HG03469 (cell line): ENCODE data around the gene USP8.
"Not testable (repeated sequence)": the region's sequence is repeated elsewhere in the genome, so short reads cannot be mapped to it uniquely, and the experiment has no call there.

Source experiments
- ATAC-seq: cut with Tn5 transposase; IDR thresholded peaks from one replicate; pipeline ENCODE4 v1.9.1; 2021; ENCODE audit warnings: mild to moderate bottlenecking, moderate library complexity, moderate number of reproducible peaks; ENCODE audit not compliant: unreplicated experiment

The USP8 gene

DNA sequence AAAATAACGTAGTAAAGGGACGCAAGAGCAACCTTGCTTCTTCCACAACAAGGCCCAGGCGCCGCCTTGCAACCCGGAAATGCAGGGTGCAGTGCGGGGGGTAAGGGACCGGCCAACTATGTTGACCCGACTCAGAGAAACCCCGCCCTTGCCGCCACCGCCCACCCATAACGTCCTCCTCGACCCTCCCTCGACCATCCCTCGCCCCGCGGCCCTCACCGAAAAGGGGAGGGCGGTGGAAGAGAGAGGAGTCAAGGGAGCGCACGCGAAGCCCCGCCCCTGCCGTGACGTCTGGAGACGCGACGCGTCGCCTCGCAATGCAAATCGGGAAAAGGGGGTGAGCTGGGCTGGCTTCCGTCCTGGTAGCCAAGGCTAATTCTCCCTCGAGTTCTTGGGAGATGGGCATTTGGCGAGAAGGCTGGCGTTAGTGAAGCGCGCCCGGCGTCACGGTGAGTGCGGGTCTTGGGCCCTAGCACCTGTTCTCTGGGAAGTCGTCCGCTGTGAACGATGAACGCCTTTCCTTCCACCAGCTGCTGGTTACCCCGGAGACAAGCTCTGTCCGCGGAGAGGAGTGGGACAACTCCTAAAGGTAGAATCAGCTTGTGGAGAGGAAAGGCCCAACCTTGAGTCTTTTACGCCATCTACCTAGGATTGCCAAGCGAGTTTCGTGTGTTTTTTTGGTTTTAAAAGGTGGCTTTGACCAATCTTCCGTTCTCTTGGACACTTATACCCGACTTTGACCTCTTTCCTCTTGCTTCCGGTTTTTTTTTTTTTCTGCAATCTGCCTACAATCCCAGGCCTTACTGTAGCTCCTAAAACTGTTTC is at the start of gene USP8:
Gene USP8 (plus strand): TSS at position 340 of the 825 bp plus-strand sequence. CDS start 14,669 bp downstream, outside the sequence.
- ATAC-seq, result peak; percentile 92

DNA sequence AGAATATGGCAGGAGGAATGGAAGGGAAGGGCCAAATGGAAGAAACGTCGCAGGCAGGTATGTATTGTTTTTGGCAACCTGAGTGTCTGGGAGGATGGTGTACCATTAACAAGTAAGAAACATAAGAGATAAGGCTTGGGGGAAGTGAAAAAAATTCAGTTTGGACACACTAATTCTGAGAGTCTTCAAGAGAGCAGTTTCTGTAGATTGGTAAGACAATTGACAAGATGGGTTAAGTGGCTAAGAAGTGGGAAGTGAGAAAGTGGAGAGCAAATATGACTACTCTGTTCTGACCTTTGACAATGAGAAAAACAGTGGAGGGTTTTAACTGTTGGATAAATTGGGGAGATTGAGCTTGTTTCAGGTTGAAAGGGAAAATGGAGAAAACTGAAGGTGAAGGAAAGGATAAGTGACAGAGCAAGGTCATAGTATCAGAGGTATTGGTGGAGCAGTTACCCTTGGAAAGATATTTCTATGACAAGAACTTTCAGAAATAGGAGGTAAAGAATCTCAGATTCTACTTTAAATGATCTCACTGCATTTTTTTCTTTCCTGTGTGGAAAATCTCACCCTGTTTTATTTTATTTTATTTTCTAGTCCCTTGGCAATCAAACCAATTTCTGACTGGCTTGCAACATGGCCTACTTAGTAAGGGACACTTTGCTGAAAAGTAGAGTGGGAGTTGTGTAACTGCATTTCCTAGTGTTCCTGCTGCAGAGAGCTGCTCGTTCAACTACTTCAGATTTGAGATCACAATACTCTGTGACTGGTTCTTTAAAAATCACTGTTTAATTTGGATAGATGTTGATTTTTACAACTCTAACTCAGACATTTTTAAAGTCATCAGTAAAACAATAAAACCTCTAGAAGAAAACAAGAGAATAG is 46.1 kb upstream of the USP8 start:
- ATAC-seq, result peak; percentile 100

DNA sequence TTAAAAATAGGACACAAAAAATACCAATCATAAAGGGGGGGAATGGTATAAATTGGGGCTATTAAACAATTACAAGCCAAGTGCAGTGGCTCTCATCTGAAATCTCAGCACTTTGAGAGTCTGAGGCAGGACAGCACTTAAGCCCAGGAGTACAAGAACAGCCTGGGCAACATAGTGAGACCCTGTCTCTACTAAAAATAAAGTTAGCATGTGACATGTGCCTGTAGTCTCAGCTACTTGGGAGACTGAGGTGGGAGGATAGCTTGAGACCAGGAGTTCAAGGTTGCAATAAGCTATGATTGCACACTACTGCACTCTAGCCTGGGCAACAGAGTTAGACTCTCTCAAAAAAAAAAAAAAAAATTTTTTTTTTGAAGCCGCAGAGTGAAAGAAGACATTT is 45.4 kb upstream of the USP8 start:
- no peak for ATAC-seq

GRCh38 chr15:50379413-50379812 is 44.8 kb upstream of the USP8 start:
- not testable (repeated sequence) for ATAC-seq

- ATAC-seq, result no peak
Measured at GRCh38 chr15:50380089-50380488, 44.1 kb upstream of the USP8 start.

- no peak for ATAC-seq
Measured at GRCh38 chr15:50381438-50381837, 42.8 kb upstream of the USP8 start.

DNA sequence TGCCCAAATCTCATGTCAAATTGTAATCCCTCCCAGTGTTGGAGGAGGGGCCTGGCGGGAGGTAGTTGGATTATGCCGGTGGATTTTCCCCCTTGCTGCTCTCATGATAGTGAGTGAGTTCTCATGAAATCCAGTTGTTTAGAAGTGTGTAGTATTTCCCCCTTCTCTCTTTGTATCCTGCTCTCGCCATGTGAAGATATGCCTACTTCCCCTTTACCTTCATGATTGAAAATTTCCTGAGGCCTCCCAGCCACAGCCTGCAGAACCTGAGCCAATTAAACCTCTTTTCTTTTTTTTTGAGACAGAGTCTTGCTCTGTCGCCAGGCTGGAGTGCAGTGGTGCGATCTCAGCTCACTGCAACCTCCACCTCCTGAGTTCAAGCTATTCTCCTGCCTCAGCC is 41.8 kb upstream of the USP8 start:
- not testable (repeated sequence) for ATAC-seq

DNA sequence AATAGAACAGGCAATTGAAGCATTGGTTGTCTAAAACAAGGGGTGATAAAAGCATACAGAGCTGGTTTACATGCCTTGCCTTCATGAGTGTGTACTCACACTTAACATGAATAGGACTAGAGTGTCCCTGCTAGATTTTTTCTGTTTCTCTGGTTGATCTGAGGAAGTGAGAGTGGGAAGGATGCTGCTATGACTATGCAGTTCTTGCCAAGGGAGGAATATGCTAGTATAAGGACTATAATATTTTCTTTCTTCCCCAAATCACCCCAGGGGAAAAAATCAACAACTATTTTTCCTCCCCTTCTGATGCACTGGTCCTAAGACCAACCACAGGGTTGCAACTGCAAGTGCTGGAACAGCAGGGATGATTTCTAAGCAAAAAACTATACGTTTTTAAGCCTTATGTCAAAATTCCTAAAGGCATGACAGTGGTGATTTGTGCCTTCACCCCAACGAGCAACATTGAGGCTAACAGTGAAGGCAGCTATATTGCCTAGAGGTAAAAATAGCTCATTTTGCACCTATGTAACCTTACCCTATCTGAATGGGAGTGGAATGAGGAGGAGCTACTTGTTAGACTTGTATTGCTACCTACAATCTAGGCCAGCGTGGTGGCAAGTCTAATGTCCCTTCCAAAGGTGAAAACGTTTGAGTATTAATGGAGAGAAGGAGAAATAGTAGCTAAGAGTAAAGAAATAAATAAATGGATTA is 33.5 kb upstream of the USP8 start:
- peak; percentile 57 for ATAC-seq

- ATAC-seq, result not testable (repeated sequence)
Measured at GRCh38 chr15:50391561-50391960, 32.6 kb upstream of the USP8 start.

DNA sequence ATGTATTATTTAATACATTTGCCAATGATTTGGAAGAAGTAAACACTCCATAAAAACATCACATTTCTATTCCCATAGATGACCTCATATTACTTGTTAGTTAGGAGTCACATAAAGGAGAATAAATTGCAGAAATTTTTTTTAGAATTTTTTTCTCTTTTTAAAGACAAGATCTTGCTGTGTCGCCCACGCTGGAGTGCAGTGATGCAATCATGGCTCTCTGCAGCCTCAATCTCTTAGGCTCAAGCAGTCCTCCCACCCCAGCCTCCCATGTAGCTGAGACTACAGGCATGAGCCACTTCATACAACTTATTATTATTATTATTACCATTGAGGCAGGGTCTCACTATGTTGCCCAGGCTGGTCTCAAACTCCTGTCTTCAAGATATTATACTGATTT is 12.3 kb upstream of the USP8 start:
- ATAC-seq, result no peak

GRCh38 chr15:50414624-50415023 is 9.6 kb upstream of the USP8 start:
- ATAC-seq, result no peak

GRCh38 chr15:50415752-50416404 is 8.3 kb upstream of the USP8 start:
- ATAC-seq, result no peak

DNA sequence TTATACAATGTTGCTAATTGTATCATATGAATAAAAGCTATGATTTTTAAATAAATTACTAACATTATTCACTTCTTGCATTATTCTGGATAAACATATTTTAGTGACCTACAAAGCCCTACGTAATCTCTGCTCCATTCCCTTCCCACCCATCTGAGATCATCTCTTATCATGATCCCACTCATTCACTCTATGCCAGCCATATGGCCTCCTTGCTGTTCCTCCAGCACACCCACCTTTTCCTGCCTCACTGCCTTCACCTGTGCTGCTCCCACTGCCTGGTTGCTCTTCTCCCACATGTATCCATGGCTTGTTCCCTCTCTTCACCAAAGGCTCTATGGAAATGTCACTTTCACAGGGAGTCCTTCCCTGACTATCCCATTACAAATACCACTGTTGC is 7.3 kb upstream of the USP8 start:
- ATAC-seq, result no peak

DNA sequence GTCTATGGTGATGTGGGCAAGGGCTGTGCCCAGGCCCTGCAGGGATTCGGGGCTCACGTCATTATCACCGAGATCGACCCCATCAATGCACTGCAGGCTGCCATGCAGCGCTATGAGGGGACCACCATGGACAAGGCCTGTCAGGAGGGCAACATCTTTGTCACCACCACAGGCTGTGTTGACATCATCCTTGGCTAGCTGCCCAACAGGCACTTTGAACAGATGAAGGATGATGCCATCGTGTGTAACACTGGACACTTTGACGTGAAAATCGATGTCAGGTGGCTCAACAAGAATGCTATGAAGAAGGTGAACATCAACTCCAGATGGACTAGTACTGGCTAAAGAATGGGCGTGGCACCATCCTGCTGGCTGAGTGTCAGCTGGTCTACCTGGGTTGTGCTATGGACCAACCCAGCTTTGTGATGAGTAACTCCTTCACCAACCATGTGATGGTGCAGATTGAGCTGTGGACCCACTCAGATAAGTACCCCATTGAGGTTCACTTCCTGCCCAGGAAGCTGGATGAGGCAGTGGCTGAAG is 6.1 kb upstream of the USP8 start:
- ATAC-seq, result no peak

- ATAC-seq, result no peak
Measured at GRCh38 chr15:50425219-50425618, 1.0 kb downstream of the USP8 start.

GRCh38 chr15:50425678-50426246 is 1.6 kb downstream of the USP8 start:
- ATAC-seq, result not testable (repeated sequence)

DNA sequence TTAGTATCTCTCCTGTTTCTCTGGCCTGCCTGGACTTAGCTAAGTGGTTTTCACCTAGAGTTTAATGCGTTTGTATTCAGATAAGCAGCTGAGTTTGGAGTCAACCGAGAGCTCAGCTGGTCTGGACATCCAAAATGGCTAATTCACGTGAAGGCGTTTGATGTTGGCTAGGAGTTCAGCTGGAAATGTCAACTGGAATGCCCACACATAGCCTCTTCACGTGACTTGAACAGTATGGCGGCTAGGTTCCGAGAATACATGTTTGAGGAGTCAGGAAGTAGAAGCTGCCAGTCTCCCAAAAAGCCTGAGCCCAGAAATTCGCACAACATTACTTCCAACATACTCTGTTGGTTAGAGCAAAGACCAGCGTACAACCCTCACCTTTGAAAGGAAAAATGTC is 2.2 kb downstream of the USP8 start:
- ATAC-seq, result no peak

DNA sequence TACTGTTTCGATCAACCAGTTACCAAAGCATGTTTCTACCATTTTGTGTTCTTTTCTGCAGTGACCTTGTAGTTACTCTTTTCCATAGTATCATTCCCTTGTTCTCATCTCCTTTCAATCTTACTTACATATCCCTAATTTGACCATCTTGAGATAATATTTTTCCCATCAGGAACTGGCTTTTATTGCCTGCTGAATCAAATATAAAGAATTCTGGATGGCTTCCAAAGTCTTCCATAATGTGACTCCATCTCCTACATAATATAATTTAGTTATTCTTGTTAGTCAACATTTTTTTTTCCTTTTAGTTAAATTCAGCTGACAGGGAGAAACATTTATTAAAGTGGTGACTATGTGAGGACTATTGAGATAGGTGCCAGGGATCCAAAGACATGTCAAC is 7.0 kb downstream of the USP8 start:
- no peak for ATAC-seq

- no peak for ATAC-seq
Measured at GRCh38 chr15:50432230-50432629, 8.0 kb downstream of the USP8 start.

- no peak for ATAC-seq
Measured at GRCh38 chr15:50435772-50436171, 11.6 kb downstream of the USP8 start.
